DND-41 (cell line): ENCODE measurements around the gene NNMT.

Experiments used
- ATAC-seq: fragments of 200-7000 bp; cut with Tn5 transposase; 3 replicates; pipeline ENCODE4 v1.9.1; 2021; ENCODE audit warnings: low read depth; ENCODE audit not compliant: insufficient read depth
- DNase-seq: peaks from one replicate; pipeline ENCODE4 v3.0.0-alpha.2; 2020
- H2AFZ ChIP-seq: 2 replicates; pipeline ENCODE4 v1.6.0; 2012; ENCODE audit warnings: low read depth, low read length
- H3K27ac ChIP-seq: 2 replicates; pipeline ENCODE4 v1.5.1; 2012; ENCODE audit warnings: low read length, inconsistent platforms
- H3K27me3 ChIP-seq: fragments of 200-600 bp; sonication (generic); 2 replicates; pipeline ENCODE4 v1.6.0; 2012; ENCODE audit warnings: low read length, mild to moderate bottlenecking, inconsistent platforms; ENCODE audit not compliant: insufficient read depth, poor library complexity
- H3K36me3 ChIP-seq: 2 replicates; pipeline ENCODE4 v1.5.1; 2012; ENCODE audit warnings: low read length, inconsistent platforms; ENCODE audit not compliant: insufficient read depth
- H3K4me1 ChIP-seq: 2 replicates; pipeline ENCODE4 v1.5.1; 2012; ENCODE audit warnings: mild to moderate bottlenecking, low read length; ENCODE audit not compliant: insufficient read depth
- H3K4me2 ChIP-seq: 2 replicates; pipeline ENCODE4 v1.6.0; 2012; ENCODE audit warnings: mild to moderate bottlenecking, moderate library complexity, low read length, inconsistent platforms; ENCODE audit not compliant: insufficient read depth
- H3K4me3 ChIP-seq, 2 experiments: fragments of 200-600 bp in 1 of 2; shearing (Covaris generic) in 1 of 2; 2 replicates each; pipeline ENCODE4 v1.5.1; 2012 to 2016; ENCODE audit warnings: inconsistent platforms in 2 of 2, low read length in 2 of 2, mild to moderate bottlenecking in 2 of 2, low read depth in 1 of 2, moderate library complexity in 1 of 2
- H3K79me2 ChIP-seq: 2 replicates; pipeline ENCODE4 v1.6.0; 2012; ENCODE audit warnings: low read length, inconsistent platforms; ENCODE audit not compliant: insufficient read depth
- H3K9ac ChIP-seq: 2 replicates; pipeline ENCODE4 v1.6.0; 2012; ENCODE audit warnings: low read depth, mild to moderate bottlenecking, inconsistent platforms, low read length, moderate library complexity
- H3K9me3 ChIP-seq: 2 replicates; pipeline ENCODE4 v1.5.1; 2012; ENCODE audit warnings: low read length, moderate library complexity, mild to moderate bottlenecking, inconsistent platforms; ENCODE audit not compliant: insufficient read depth, severe bottlenecking
- H4K20me1 ChIP-seq: 2 replicates; pipeline ENCODE4 v1.6.0; 2012; ENCODE audit warnings: low read length; ENCODE audit not compliant: insufficient read depth
- EZH2 ChIP-seq: IDR thresholded peaks from 3 replicates; pipeline ENCODE4 v1.6.1; 2012; ENCODE audit warnings: borderline replicate concordance, low read depth, mild to moderate bottlenecking, moderate library complexity, low read length, inconsistent platforms; ENCODE audit not compliant: severe bottlenecking
- TF ChIP-seq, protein P1 (sequence below): IDR thresholded peaks from 2 replicates; pipeline ENCODE4 v1.5.1; 2012; ENCODE audit warnings: borderline replicate concordance, low read length, moderate library complexity, mild to moderate bottlenecking; ENCODE audit not compliant: poor library complexity, severe bottlenecking; ENCODE audit errors: extremely low read depth

NNMT gene

DNA sequence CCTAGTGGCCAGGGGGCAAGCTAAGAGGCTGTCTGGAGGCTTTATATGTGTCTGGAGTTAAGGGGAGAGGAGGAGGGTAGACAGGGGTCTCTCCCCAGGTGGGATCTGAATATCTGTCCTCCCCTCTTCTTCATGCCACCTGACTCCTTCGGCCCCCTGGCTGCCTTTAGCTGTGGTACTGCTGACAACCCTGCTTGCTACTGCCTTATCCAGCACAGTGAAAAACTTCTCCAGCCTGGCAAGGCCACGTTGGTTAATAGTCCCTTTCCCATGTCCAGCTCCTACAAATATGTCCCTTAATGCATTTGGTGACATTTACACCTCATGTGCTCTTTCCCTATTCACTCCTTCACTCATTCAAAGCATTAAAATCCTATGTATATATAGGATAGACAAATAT is 42.4 kb upstream of the NNMT start:
- Histone ChIP-seq H3K79me2 (no peaks in the 10 kb centered on the region), H3K27ac (no peak overlapping the region), H3K9me3 (no peaks in the 10 kb centered on the region), H3K36me3 (no peaks in the 10 kb centered on the region), H3K4me3 (no peak overlapping the region), H2AFZ (no peak overlapping the region), H3K9ac (no peak overlapping the region), H4K20me1 (no peaks in the 10 kb centered on the region), H3K4me2 (no peak overlapping the region), H3K27me3 (no peaks in the 10 kb centered on the region), H3K4me1 (no peaks in the 10 kb centered on the region)
- ATAC-seq (no peak), DNase-seq (no peak)
- TF ChIP-seq EZH2 = no peak
- TF ChIP-seq, protein P1, sequence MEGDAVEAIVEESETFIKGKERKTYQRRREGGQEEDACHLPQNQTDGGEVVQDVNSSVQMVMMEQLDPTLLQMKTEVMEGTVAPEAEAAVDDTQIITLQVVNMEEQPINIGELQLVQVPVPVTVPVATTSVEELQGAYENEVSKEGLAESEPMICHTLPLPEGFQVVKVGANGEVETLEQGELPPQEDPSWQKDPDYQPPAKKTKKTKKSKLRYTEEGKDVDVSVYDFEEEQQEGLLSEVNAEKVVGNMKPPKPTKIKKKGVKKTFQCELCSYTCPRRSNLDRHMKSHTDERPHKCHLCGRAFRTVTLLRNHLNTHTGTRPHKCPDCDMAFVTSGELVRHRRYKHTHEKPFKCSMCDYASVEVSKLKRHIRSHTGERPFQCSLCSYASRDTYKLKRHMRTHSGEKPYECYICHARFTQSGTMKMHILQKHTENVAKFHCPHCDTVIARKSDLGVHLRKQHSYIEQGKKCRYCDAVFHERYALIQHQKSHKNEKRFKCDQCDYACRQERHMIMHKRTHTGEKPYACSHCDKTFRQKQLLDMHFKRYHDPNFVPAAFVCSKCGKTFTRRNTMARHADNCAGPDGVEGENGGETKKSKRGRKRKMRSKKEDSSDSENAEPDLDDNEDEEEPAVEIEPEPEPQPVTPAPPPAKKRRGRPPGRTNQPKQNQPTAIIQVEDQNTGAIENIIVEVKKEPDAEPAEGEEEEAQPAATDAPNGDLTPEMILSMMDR = no peak

DNA sequence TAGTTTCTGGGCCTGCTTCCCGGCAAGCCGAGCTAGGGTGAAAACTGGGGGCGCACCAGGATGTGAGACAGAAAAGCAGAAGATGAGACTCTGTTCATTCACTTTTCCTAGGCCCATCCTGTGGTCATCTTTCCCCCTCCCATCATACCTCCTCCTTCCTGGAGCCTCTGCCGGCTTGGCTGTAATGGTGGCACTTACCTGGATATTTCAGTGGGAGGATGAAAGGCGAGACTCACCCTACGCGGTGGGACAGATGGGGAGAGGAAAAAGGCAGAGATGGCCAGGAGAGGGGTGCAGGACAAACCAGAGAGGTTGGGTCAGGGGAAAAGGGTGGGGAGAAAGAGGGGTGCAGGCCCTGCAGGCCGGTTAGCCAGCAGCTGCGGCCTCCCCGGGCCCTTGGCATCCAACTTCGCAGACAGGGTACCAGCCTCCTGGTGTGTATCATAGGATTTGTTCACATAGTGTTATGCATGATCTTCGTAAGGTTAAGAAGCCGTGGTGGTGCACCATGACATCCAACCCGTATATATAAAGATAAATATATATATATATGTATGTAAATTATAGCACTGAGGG is 41.5 kb upstream of the NNMT start:
- no peak for ATAC-seq
- H3K9ac ChIP-seq = no peak overlapping the region
- no peak overlapping the region for H3K4me3 ChIP-seq
- no peak overlapping the region for H3K27ac ChIP-seq
- H3K27me3 ChIP-seq = no peaks in the 10 kb centered on the region
- no peaks in the 10 kb centered on the region for H3K4me1 ChIP-seq
- no peaks in the 10 kb centered on the region for H3K9me3 ChIP-seq
- H3K36me3 ChIP-seq = no peaks in the 10 kb centered on the region
- TF ChIP-seq EZH2 = no peak
- TF ChIP-seq, protein P1 = no peak
- no peak for DNase-seq
- no peak overlapping the region for H2AFZ ChIP-seq
- 0 out of 2 replicates have a peak, but pooled peaks cover 4% of the 10 kb centered on the region for H4K20me1 ChIP-seq
- no peaks in the 10 kb centered on the region for H3K79me2 ChIP-seq
- H3K4me2 ChIP-seq = no peak overlapping the region

DNA sequence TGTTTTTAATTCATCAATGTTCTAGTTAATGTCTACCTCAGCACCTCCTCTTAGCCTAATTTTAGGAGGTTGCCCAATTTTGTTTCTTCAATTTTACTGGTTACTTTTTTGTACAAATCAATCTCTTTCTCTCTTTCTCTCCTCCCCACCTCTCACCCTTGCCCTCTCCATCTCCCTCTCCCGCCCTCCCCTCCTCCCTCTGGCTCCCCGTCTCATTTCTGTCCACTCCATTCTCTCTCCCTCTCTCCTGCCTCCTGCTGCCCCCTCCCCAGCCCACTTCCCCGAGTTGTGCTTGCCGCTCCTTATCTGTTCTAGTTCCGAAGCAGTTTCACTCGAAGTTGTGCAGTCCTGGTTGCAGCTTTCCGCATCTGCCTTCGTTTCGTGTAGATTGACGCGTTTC is 40.9 kb upstream of the NNMT start:
- no peaks in the 10 kb centered on the region for H3K4me1 ChIP-seq
- no peak overlapping the region for H3K27ac ChIP-seq
- H3K9me3 ChIP-seq = no peaks in the 10 kb centered on the region
- 0 out of 2 replicates have a peak, but pooled peaks cover 4% of the 10 kb centered on the region for H4K20me1 ChIP-seq
- no peak overlapping the region for H3K4me3 ChIP-seq
- ATAC-seq = no peak
- no peaks in the 10 kb centered on the region for H3K27me3 ChIP-seq
- H3K79me2 ChIP-seq = no peaks in the 10 kb centered on the region
- H2AFZ ChIP-seq = no peak overlapping the region
- H3K9ac ChIP-seq = no peak overlapping the region
- no peak for DNase-seq
- no peaks in the 10 kb centered on the region for H3K36me3 ChIP-seq
- H3K4me2 ChIP-seq = no peak overlapping the region
- no peak for TF ChIP-seq EZH2
- TF ChIP-seq, protein P1 = no peak
